ENCODE results near the gene CLIC1. TPM values are rescaled to one million over a fixed set of nuclear protein-coding genes. Genes with fewer than 3 reads are reported as not detected.

The CLIC1 gene
- total RNA-seq, 1 donor from 2014 or later = 102 TPM

DNA sequence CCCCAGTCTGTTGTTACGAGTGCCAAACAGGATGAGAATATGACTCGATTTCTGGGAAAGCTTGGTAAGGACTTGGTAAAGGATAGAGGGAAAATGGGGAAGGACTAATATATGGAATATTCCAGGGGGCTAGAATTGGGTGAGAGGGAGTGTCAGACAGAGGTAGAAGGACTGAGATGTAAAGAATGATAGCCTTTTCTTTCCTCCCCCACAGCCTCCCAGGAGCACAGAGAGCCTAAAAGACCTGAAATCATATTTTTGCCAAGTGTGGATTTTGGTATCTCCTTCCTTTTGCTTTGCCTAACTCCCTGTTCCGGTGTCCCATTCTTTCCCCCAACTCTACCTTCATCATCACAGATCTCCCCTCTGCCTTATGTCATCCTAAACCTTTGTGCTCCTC is 6.6 kb upstream of the CLIC1 start:
- intact Hi-C loops (cut with DNase I) = no loop called here
- no peak for DNase-seq (ENCODE audit: missing footprints)
- ATAC-seq = no peak

DNA sequence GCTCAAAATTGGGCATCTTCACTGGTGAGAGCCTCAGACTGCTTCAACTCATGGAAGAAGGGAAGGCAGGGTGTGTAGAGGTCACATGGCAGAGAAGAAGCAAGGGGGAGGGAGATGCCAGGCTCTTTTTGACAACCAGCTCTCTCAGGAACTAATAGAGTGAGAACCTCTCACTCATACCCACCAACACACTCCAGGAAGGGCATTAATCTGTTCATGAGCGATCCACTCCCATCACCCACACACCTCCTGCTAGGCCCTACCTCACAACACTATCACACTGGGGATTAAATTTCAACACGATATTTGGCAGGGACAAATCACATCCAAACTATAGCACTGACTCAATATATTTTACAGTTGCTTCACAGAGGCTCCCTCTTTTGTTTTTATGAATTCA is 5.5 kb upstream of the CLIC1 start:
- intact Hi-C loops (cut with DNase I) = no loop called here

DNA sequence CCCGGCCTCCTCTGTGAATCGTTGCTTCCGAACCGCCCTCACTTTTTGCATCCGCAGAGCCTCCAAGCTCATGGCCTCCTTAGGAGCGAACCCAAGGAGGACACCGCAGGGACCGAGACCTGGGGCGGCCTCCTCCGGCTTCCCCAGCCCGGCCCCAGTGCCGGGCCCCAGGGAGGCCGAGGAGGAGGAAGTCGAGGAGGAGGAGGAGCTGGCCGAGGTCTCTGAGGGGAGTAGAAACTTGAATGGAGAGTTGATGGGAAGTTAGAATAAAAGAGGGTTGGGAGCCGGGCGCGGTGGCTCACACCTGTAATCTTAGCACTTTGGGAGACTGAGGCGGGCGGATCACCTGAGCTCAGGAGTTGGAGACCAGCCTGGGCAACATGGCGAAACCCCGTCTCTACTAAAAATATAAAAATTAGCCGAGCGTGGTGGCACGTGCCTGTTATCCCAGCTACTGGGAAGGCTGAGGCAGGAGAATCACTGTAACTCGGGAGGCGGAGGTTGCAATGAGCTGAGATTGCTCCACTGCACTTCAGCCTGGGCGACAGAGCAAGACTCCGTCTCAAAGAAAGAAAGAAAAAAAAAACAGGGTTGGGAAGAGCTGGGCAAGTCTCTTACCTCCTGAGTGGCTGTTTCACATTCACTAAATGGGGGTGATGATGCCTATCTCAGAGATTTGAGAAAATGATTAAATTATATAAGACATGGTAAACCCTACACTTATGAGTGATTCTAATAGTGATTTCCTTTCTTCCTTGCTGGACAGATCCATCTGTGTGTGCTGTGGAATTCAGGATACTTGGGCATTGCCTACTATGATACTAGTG is 4.3 kb upstream of the CLIC1 start:
- intact Hi-C loops (cut with DNase I) = no loop called here
- peak; percentile 74 for DNase-seq (ENCODE audit: missing footprints)
- peak; percentile 1 for ATAC-seq

More for the DNA sequence above, 5.5 kb upstream of the CLIC1 start:
- DNase-seq (ENCODE audit: missing footprints) (no peak), ATAC-seq (no peak)

DNA sequence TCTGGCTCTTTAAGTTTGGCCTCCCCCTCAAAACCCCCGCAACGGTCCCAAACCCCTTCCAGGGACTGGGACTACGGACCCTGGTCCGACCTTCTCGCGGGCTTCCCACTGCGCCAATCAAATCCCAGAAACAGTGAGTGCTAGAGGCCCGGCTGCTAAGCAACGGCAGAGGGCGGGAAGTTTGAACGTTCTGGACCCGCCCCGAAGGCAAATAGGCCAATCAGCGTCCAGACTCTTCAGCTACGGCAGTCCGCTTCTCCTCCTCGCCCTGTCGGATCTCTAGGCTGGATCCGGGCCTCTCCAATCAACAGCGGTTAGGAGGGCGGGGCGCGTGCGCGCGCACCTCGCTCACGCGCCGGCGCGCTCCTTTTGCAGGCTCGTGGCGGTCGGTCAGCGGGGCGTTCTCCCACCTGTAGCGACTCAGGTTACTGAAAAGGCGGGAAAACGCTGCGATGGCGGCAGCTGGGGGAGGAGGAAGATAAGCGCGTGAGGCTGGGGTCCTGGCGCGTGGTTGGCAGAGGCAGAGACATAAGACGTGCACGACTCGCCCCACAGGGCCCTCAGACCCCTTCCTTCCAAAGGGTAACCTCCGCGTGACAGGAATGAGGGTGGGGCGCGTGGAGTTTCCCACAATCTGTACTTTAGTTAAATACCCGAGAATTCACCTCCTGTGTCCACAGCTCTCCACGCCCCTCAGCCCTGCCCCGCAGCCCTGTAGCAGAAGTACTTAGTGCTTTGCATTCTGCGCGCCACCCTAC is 3.5 kb upstream of the CLIC1 start, which contains the start of gene MSH5:
MSH5 (plus strand) TSS at position 367 of the 758 bp plus-strand sequence. CDS start 462 bp downstream, outside the sequence.
- intact Hi-C loops (cut with DNase I) = loop anchor here (10.0 kb wide), 1 partner anchor 195 kb away; the partner anchor contains the start of genes ATP6V1G2, DDX39B and NFKBIL1

DNA sequence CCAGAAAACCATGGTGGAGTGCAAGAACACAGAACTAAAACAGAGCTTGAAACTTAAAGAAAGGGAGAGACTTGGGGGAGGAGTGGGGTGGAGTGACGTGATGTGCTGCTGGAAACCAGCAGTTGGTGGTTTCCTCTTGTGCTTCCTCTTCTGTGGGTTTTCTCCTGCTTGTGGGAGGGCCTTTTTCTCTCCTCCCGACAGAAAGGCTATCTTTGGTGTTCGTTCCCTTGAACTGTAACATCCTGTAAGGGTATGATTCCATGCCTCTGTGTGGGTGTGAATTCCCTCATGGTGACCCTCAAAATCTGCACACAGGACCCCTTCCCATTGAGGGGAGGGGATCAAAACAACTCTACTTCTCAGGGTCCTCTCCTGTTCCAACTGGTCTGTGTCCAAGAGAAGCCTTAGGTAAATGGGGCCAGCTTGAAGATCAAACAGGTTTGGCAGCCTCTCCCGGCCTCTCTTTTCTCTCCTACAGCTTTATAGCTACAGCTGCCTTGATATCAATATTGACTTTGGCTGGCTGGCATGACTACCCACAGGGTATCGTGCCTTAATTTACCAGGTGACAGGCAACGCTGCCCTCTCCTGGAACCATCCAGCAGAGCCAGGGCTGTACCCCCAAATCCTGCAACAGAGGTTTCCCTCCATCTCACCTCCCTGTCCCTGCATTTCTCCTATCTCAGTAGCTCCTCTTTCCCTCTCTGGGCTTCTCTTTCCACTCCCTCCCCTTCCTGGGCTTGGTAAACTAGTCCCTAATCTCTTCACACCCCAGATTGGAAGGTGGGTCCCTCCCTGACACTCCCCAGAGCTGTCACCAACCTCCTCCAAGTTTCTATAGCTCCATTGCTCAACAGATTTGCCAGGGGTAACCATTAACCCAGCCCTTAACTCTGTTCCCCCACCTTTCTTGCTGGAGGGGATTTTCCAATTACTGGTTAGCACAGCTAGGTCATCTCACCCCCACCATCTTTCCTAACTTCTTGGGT is 2.0 kb upstream of the CLIC1 start:
- DNase-seq (ENCODE audit: missing footprints) (peak; percentile 60), ATAC-seq (no peak)
- intact Hi-C loops (cut with DNase I) = loop anchor here (10.0 kb wide), 1 partner anchor 193 kb away; the partner anchor contains the start of genes ATP6V1G2, DDX39B and NFKBIL1

More for the DNA sequence above, 3.5 kb upstream of the CLIC1 start, which contains the start of gene MSH5:
- ATAC-seq = peak; percentile 95
- DNase-seq (ENCODE audit: missing footprints) = peak; percentile 98

DNA sequence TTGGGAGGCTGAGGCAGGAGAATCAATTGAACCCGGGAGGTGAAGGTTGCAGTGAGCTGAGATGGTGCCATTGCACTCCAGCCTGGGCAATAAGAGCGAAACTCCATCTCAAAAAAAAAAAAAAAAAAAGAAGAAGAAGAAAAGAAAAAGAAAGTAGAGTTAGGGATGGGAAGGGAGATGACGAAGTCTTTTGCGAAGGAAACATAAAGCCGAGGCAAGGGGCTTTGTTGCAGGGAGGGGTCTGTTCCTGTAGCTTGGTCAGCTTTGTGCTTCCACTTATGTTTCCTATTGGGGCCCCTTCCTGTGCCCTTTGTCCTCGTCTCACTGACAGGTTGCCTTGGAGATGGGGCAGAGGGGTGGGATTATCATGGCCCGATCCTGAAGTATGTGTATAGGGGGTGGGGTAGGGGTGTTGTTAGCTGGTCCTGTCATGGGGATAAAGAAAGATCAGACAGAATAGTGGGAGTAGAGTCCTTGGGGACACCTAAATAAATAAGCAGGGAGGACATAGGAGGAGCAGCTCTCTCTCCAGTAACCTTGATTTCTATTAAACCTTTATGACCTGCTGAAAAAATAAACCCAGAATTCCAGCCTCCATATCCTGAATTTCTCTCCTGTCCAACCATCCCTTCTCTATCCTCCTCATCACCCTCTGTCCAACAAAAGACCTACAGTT is 1.1 kb upstream of the CLIC1 start:
- no peak for DNase-seq (ENCODE audit: missing footprints)
- intact Hi-C loops (cut with DNase I) = loop anchor here (10.0 kb wide), 1 partner anchor 193 kb away; the partner anchor contains the start of genes ATP6V1G2, DDX39B and NFKBIL1
- ATAC-seq = no peak

DNA sequence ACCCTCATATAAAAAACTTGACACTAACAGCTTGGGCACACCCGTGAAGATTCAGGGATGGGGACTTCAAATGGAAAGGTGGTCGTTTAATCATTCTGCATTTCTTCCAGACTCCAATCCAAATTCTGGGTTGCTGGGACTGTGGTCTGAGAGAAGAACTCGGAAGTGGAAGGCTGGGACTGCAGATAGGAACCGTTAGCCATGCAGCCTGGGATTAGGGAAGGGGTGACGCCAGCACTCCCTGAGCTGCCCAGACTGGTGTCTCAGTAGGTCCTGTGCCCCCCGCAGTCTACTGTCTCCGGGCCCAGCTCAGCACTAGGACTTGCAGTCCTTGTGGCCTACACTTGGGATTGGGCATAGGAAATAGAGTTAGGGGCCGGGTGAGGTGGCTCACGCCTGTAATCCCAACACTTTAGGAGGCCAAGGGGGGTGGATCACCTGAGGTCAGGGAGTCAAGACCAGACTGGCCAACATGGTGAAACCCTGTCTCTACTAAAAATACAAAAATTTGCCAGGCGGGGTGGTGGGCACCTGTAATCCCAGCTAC is 511 bp upstream of the CLIC1 start:
- DNase-seq (ENCODE audit: missing footprints) (peak; percentile 54), ATAC-seq (no peak)
- intact Hi-C loops (cut with DNase I) = loop anchor here (10.0 kb wide), 1 partner anchor 192 kb away; the partner anchor contains the start of genes ATP6V1G2, DDX39B and NFKBIL1

DNA sequence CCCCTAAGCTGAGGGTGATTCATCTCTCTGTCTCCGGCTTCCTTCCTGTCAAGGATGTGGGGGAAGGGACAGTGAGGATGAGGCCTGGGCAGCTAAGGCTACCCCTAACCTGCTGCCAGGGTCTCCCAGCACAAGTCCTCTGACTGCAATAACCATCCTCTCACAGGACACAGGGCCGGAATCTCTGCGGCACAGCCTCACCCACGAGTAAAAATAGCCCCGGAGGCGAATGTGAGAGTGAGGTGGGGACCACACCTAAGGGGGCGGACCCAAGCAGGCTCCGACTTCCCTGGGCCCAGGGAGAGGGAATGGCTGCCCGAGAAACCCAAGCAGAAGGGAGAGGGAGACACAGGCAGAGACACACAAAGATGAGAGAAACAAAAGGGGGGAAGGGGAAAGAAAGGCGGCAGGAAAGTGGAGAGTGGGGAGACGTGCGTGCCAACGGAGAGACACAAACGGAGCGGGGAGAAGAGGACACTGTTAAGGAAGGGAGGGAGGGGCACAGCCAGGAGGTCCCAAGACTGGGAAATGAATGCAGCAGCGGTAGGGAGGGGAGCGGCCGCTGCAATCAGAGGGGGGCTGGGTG is 1.4 kb downstream of the CLIC1 start:
- intact Hi-C loops (cut with DNase I) = loop anchor here (5.0 to 10.0 kb wide), 2 partner anchors 57 to 190 kb away; partner anchors contain the start of genes ATP6V1G2, DDX39B and NFKBIL1
- no peak for ATAC-seq

DNA sequence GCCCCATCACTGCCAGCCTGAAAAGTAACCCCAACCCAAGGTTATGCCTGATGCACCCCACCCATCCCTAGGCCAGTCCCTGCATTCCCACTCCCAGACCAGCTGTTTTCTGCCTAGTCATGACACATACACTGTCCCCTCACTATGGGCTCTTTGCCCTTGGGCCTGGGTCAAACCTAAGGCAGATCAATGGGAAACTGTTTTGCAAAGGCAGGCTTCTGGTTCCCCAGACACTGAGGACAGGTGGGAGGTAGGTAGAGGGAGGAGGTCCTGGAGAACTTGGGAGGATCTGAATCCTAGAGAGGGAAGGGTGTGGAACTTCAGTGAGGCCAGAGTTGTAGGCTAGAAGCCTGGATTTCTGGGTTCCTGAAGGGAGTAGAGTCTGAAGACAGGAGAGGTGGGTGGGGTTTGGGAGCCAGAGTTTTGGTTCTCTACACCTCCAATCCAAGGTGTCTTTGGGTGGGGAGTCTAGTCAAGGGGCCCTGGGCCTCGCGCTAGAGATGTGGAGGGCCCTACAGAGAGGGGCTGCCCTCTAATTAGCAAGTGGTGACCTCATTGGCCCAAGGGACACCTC is 2.0 kb downstream of the CLIC1 start:
- DNase-seq (ENCODE audit: missing footprints) (no peak), ATAC-seq (no peak)
- intact Hi-C loops (cut with DNase I) = loop anchor here (5.0 to 10.0 kb wide), 2 partner anchors 58 to 190 kb away; partner anchors contain the start of genes ATP6V1G2, DDX39B and NFKBIL1

More for the DNA sequence above, 1.4 kb downstream of the CLIC1 start:
- peak; percentile 61 for DNase-seq (ENCODE audit: missing footprints)

DNA sequence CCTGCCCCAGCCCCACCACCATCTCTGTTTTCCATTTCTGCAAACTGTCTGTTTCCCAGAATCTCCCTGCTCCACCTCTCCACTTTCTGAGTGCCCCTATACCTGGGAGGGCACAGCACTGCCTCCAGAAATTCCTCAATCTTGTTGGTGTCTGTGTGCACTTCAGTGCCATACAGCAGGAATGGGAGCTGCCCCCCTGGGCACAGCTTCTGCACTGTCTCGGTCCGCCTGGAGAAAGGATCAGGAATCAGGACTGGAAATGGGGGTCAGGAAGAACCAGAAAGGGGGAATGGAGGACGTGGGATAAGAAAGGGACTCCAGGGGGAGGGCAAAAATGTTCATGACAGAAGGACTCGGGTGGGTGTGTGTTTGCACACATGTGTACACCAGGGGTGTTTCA is 2.6 kb downstream of the CLIC1 start:
- DNase-seq (ENCODE audit: missing footprints) (no peak), ATAC-seq (no peak)
- intact Hi-C loops (cut with DNase I) = loop anchor here (5.0 to 10.0 kb wide), 2 partner anchors 59 to 189 kb away; partner anchors contain the start of genes ATP6V1G2, DDX39B and NFKBIL1

DNA sequence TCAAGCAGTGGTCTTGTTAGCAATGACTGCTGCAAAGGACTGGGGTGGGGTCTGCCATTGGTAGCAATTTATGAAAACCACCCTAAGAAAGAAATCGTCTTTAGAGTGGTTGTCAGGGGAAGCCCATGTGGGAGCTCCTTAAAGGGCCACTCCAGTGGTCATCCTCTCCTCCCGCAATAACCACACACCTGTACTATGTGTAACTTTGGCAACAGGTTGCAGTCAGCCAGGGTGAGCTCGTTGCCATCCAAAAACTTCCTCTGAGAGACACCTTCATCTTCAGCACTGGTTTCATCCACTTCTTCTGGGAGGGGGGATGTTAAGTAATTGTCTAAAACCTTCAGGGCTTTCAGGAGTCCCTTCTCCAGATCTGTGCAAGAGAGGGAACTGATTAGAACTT is 4.3 kb downstream of the CLIC1 start:
- DNase-seq (ENCODE audit: missing footprints) (no peak), ATAC-seq (no peak)
- intact Hi-C loops (cut with DNase I) = loop anchor here (5.0 to 10.0 kb wide), 2 partner anchors 60 to 187 kb away; partner anchors contain the start of genes ATP6V1G2, DDX39B and NFKBIL1

DNA sequence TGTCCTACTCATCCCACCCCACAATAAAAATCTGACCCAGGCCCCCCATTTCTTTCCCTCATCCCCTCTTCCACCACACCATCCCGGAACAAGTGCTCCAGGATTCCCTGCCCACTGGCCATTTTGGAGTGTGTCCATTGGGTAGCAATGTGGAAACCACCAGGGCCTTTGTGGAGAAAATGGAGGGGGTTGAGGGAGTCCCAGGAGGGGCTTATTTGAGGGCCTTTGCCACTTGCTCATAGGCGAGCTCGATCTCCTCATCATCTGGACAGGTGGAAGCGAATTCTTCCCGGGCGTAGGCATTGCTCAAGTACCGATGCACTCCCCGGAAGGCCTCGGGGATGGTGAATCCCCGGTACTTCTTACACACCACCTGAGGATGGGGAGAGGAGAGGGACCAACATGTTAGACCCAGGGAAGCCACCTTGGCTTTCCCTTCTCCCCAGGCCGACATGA is 5.7 kb downstream of the CLIC1 start:
- no peak for ATAC-seq
- DNase-seq (ENCODE audit: missing footprints) = peak; percentile 56
- intact Hi-C loops (cut with DNase I) = loop anchor here (2.0 to 10.0 kb wide), 3 partner anchors 28 to 186 kb away; partner anchors contain the start of genes ABHD16A, ATP6V1G2, DDX39B and NFKBIL1

DNA sequence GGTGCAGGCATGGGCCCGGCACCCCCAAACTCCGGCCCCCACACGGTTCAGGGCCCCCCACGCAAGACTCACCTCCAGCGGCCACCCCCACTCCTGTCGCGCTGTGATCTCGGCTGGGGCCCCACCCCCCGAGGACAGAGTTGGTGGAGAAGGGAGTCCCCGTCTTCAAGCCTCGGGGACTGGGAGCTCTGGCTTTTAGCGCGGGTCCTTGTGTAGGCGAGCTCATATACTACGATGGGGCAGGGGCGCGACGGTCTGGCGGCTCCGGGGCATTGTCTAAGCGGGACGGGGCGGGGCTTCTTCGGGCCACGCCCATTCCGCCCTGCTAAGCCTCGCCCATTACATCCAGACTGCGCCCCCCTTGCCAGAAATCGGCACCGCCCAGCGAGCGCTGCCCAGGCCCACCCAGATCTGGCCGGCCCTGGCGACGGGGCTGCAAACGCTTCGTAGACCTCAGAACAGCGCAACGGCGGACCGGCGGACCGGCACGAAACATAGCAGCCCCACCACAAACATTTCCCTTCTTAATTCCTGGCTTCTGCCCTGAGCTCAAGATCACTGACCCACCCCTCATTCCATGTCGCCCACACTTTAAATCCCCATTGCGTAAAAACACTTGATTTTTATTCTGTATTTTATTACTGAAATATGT is 6.2 kb downstream of the CLIC1 start:
- DNase-seq (ENCODE audit: missing footprints) = peak; percentile 96
- intact Hi-C loops (cut with DNase I) = loop anchor here (1.0 to 10.0 kb wide), 6 partner anchors 27 to 185 kb away; partner anchors contain the start of genes ABHD16A, ATP6V1G2, DDX39B and LY6G5C
- peak; percentile 91 for ATAC-seq

DNA sequence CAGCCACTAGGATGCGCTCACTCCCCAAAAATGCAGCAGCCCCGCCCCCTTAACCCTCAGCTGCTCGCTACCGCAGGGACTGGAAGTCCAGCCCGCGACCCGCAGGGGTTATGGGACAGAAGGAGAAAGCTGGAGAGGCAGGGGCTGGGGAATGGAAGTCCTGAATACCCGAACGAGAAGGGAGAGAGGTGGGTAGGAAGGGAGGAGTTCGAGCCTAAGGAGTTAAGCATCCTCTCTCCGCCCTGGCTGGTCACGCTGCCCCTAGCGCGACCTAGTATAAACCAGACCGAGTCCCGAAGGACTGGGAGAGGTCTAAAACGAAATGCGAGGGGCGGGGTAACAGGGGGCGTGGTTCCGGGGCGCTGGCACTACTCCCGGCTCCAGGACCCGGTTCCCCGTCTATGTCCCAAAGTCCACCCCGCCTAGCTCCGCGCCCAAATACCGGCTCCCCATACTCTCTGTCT is 6.8 kb downstream of the CLIC1 start:
- DNase-seq (ENCODE audit: missing footprints) = peak; percentile 95
- ATAC-seq = peak; percentile 90
- intact Hi-C loops (cut with DNase I) = loop anchor here (1.0 to 2.0 kb wide), 3 partner anchors 39 to 101 kb away; partner anchors contain the start of gene LY6G5C
